A549 treated with AZD2906 at 1 μM for 4 hours (cell line): ENCODE measurements around the gene C9orf40. TPM values are rescaled to one million over a fixed set of nuclear protein-coding genes. Genes with fewer than 3 reads are reported as not detected.

ENCODE experiments used
- total RNA-seq: library from RNA; stranded (reverse); fragments of 200-300 nt; extraction: Qiagen RNA extraction; gene quantifications from 5 replicates; pipeline ENCODE4 v1.2.3, GENCODE V29; 2022

C9orf40 gene, protein sequence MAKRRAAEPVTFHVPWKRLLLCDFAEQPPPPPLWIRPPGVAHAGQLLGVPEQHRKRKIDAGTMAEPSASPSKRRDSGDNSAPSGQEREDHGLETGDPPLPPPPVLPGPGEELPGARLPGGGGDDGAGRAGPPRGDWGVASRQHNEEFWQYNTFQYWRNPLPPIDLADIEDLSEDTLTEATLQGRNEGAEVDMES
- 8.2 to 12.8 TPM (median 12.3 TPM) in 5 replicates for total RNA-seq

GRCh38 chr9:74952201-74953151 is at the start of gene C9orf40:
Gene C9orf40 (minus strand): TSS chr9:74952912. CDS start chr9:74952611, 301 bp downstream.

Other genes with a start within 250 kb of the C9orf40 start
- 1.7 to 2.3 TPM (median 1.9 TPM) in 5 replicates for gene TRPM6, start 65.0 kb downstream of the C9orf40 start, total RNA-seq
- gene CARNMT1, start 75.4 kb upstream of the C9orf40 start, total RNA-seq: 11.2 to 13.9 TPM (median 12.4 TPM) in 5 replicates
- gene NMRK1, start 135.2 kb upstream of the C9orf40 start, total RNA-seq: 4.3 to 6.1 TPM (median 5.2 TPM) in 5 replicates
- 13.2 to 18.2 TPM (median 16.0 TPM) in 5 replicates for gene OSTF1, start 135.6 kb upstream of the C9orf40 start, total RNA-seq